ENCODE results near the gene PRPF31.

Gene PRPF31

GRCh38 chr19:54141356-54141755, 25.8 kb downstream of the PRPF31 start:
- Histone ChIP-seq H3K36me3 (peaks cover 78% of the 10 kb centered on the region), H3K27ac (no peak overlapping the region), H3K4me3 (ENCODE audit: low read depth, low read length) (no peak overlapping the region), H3K27me3 (ENCODE audit: insufficient read depth, low read depth, severe bottlenecking) (no peaks in the 10 kb centered on the region), H3K9me3 (ENCODE audit: severe bottlenecking) (no peaks in the 10 kb centered on the region)
- TF ChIP-seq CTCF (IDR thresholded peaks at IDR 0.05; ENCODE audit: low read depth, low read length) = no peak
- no peak for DNase-seq

GRCh38 chr19:54142166-54142780, 26.7 kb downstream of the PRPF31 start:
- H3K27ac ChIP-seq = no peak overlapping the region
- no peaks in the 10 kb centered on the region for H3K9me3 ChIP-seq (ENCODE audit: severe bottlenecking)
- TF ChIP-seq CTCF (IDR thresholded peaks at IDR 0.05; ENCODE audit: low read depth, low read length) = no peak
- H3K4me3 ChIP-seq (ENCODE audit: low read depth, low read length) = no peak overlapping the region
- peaks cover 87% of the 10 kb centered on the region for H3K36me3 ChIP-seq
- H3K27me3 ChIP-seq (ENCODE audit: insufficient read depth, low read depth, severe bottlenecking) = no peaks in the 10 kb centered on the region
- no peak for DNase-seq

- Histone ChIP-seq H3K27ac (no peak overlapping the region), H3K4me3 (ENCODE audit: low read depth, low read length) (no peak overlapping the region), H3K9me3 (ENCODE audit: severe bottlenecking) (no peaks in the 10 kb centered on the region), H3K36me3 (peaks cover 91% of the 10 kb centered on the region), H3K27me3 (ENCODE audit: insufficient read depth, low read depth, severe bottlenecking) (no peaks in the 10 kb centered on the region)
- no peak for DNase-seq
- no peak for TF ChIP-seq CTCF (IDR thresholded peaks at IDR 0.05; ENCODE audit: low read depth, low read length)
Measured at GRCh38 chr19:54145541-54146158, 30.1 kb downstream of the PRPF31 start.

GRCh38 chr19:54147676-54148075, 32.1 kb downstream of the PRPF31 start:
- no peak for TF ChIP-seq CTCF (IDR thresholded peaks at IDR 0.05; ENCODE audit: low read depth, low read length)
- H3K27ac ChIP-seq = no peak overlapping the region
- no peaks in the 10 kb centered on the region for H3K9me3 ChIP-seq (ENCODE audit: severe bottlenecking)
- no peaks in the 10 kb centered on the region for H3K27me3 ChIP-seq (ENCODE audit: insufficient read depth, low read depth, severe bottlenecking)
- no peak for DNase-seq
- H3K4me3 ChIP-seq (ENCODE audit: low read depth, low read length) = no peak overlapping the region
- H3K36me3 ChIP-seq = peaks cover 92% of the 10 kb centered on the region

- H3K9me3 ChIP-seq (ENCODE audit: severe bottlenecking) = no peaks in the 10 kb centered on the region
- no peak for TF ChIP-seq CTCF (IDR thresholded peaks at IDR 0.05; ENCODE audit: low read depth, low read length)
- H3K36me3 ChIP-seq = peaks cover 93% of the 10 kb centered on the region
- no peak overlapping the region for H3K4me3 ChIP-seq (ENCODE audit: low read depth, low read length)
- no peak overlapping the region for H3K27ac ChIP-seq
- no peak for DNase-seq
- no peaks in the 10 kb centered on the region for H3K27me3 ChIP-seq (ENCODE audit: insufficient read depth, low read depth, severe bottlenecking)
Measured at GRCh38 chr19:54148158-54148557, 32.6 kb downstream of the PRPF31 start.
